Ishikawa (cell line): ENCODE data around the gene NUP107.

Source experiments
- CEBPB ChIP-seq: IDR thresholded peaks from 2 replicates; pipeline ENCODE4 v1.6.1; 2012
- CREB1 ChIP-seq: IDR thresholded peaks from 2 replicates; pipeline ENCODE4 v1.6.1; 2012; ENCODE audit warnings: low read depth
- FOXM1 ChIP-seq: IDR thresholded peaks from 2 replicates; pipeline ENCODE4 v1.6.1; 2012; ENCODE audit warnings: low read depth, borderline replicate concordance
- RAD21 ChIP-seq: IDR thresholded peaks from 2 replicates; pipeline ENCODE4 v1.6.1; 2012; ENCODE audit warnings: low read depth
- TAF1 ChIP-seq: IDR thresholded peaks from 2 replicates; pipeline ENCODE4 v1.6.1; 2012; ENCODE audit warnings: low read depth, mild to moderate bottlenecking
- TEAD4 ChIP-seq: IDR thresholded peaks from 2 replicates; pipeline ENCODE4 v1.6.1; 2012
- USF1 ChIP-seq: IDR thresholded peaks from 2 replicates; pipeline ENCODE4 v1.6.1; 2012
- YY1 ChIP-seq: IDR thresholded peaks from 2 replicates; pipeline ENCODE4 v1.6.1; 2012; ENCODE audit warnings: low read depth
- ZBTB7A ChIP-seq: IDR thresholded peaks from 2 replicates; pipeline ENCODE4 v1.6.1; 2012; ENCODE audit warnings: low read depth

- no peak for TF ChIP-seq YY1
- no peak for TF ChIP-seq FOXM1
- TF ChIP-seq CREB1: no peak
- no peak for TF ChIP-seq ZBTB7A
- TF ChIP-seq TEAD4: no peak
- no peak for TF ChIP-seq CEBPB
- no peak for TF ChIP-seq USF1
- TF ChIP-seq TAF1: no peak
- no peak for TF ChIP-seq RAD21
Observed at GRCh38 chr12:68771223-68771925, 84.6 kb downstream of the NUP107 start.
